Left renal cortex interstitium (tissue), 4 donors: Measurements from ENCODE around the gene CHD2. TPM values are rescaled to one million over a fixed set of nuclear protein-coding genes. Genes with fewer than 3 reads are reported as not detected.
A peak's percentile ranks its signal among the peaks of the same experiment; 100 is the strongest.

ENCODE experiments used
- DNase-seq, 4 donors: peaks; one replicate each; pipeline ENCODE4 v3.0.0-alpha.2; 2013; ENCODE audit warnings: low read depth in 4 of 4, low spot score in 2 of 4, missing footprints in 1 of 4
- polyA plus RNA-seq, 4 donors: library from polyadenylated mRNA; unstranded; fragments of 120-200 nt; gene quantifications; one replicate each; pipeline ENCODE4 v1.2.1, GENCODE V29; 2013; ENCODE audit not compliant: insufficient read length in 4 of 4

The CHD2 gene
- polyA plus RNA-seq, 4 donors: 99.5 to 148 (median 115) TPM

GRCh38 chr15:92953566-92953965 is 53.4 kb downstream of the CHD2 start:
- no peak for DNase-seq

GRCh38 chr15:92954002-92954401 is 53.9 kb downstream of the CHD2 start:
- no peak for DNase-seq

GRCh38 chr15:92954578-92954977 is 54.5 kb downstream of the CHD2 start:
- no peak for DNase-seq

GRCh38 chr15:92955706-92956105 is 55.6 kb downstream of the CHD2 start:
- no peak for DNase-seq

- DNase-seq: no peak
These were observed 58.0 kb downstream of the CHD2 start for GRCh38 chr15:92958105-92958504.

- no peak for DNase-seq
These were observed 59.1 kb downstream of the CHD2 start for GRCh38 chr15:92959219-92959618.

GRCh38 chr15:92960996-92961681 is 61.0 kb downstream of the CHD2 start:
- peak in 1 of 4 donors; percentile 8 for DNase-seq

GRCh38 chr15:92962914-92963313 is 62.8 kb downstream of the CHD2 start:
- no peak for DNase-seq

GRCh38 chr15:92963794-92964193 is 63.7 kb downstream of the CHD2 start:
- DNase-seq: no peak

GRCh38 chr15:92968926-92969651 is 69.0 kb downstream of the CHD2 start:
- DNase-seq: no peak

- no peak for DNase-seq
These were observed 70.5 kb downstream of the CHD2 start for GRCh38 chr15:92970656-92971055.

GRCh38 chr15:92971081-92971480 is 71.0 kb downstream of the CHD2 start:
- no peak for DNase-seq

- no peak for DNase-seq
These were observed 71.6 kb downstream of the CHD2 start for GRCh38 chr15:92971713-92972112.

GRCh38 chr15:92974183-92974915 is 74.2 kb downstream of the CHD2 start:
- DNase-seq: no peak

GRCh38 chr15:92979011-92979701 is 79.0 kb downstream of the CHD2 start:
- no peak for DNase-seq

GRCh38 chr15:92981333-92981732 is 81.2 kb downstream of the CHD2 start:
- DNase-seq: no peak

GRCh38 chr15:92984161-92984560 is 84.0 kb downstream of the CHD2 start:
- no peak for DNase-seq

- DNase-seq: no peak
These were observed 89.3 kb downstream of the CHD2 start for GRCh38 chr15:92989470-92989869.

- DNase-seq: no peak
These were observed 89.9 kb downstream of the CHD2 start for GRCh38 chr15:92990031-92990430.

- no peak for DNase-seq
These were observed 92.6 kb downstream of the CHD2 start for GRCh38 chr15:92992720-92993119.

GRCh38 chr15:92997821-92998220 is 97.7 kb downstream of the CHD2 start:
- no peak for DNase-seq
